Measurements from ENCODE around the gene PRDM11. TPM values are rescaled to one million over a fixed set of nuclear protein-coding genes. Genes with fewer than 3 reads are reported as not detected.

Gene PRDM11
- total RNA-seq, 1 experiment from 2014 or later, result 27.4 TPM

DNA sequence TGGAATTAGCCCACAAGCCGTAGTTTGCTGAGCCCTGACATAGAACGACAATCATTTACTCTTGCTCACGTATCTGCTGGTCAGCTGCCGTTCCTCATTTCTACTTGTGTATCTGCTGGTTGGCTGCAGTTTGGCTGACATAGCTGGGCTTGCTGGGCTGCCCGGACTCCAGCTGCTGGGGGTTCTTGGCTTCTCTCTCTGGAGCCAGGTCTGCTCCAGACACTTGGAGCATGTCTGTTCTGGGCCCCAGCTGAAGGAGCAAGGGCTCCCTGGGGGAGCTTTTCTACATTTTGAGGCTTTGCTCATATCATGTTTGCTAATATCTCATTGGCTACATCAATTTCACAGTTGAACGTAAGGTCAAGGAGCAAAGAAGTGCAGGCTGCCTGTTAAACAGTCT lies 47.3 kb downstream of the PRDM11 start:
- intact Hi-C loops (cut with micrococcal nuclease; ENCODE audit: unreplicated experiment) (no loop called here), in situ Hi-C loops (cut with HindIII; ENCODE audit: low pct_unique_long_range_greater_than_20kb, low sequenced_read_pairs) (no loop called here)
- POLR2A ChIA-PET, result no interaction called here
- CTCF ChIA-PET, result no interaction called here
- no peak for ATAC-seq
- BruUV-seq (replicated peaks), result no TSS peak
- TF ChIP-seq TCF7L2 (IDR thresholded peaks at IDR 0.05; ENCODE audit: low read depth, low read length) (no peak), SIN3A (IDR thresholded peaks at IDR 0.05; ENCODE audit: borderline replicate concordance, insufficient read depth, low read depth, low read length) (no peak), POLR2AphosphoS5 (IDR thresholded peaks at IDR 0.05; ENCODE audit: low read depth, low read length) (no peak)
- TF ChIP-seq, protein P1, sequence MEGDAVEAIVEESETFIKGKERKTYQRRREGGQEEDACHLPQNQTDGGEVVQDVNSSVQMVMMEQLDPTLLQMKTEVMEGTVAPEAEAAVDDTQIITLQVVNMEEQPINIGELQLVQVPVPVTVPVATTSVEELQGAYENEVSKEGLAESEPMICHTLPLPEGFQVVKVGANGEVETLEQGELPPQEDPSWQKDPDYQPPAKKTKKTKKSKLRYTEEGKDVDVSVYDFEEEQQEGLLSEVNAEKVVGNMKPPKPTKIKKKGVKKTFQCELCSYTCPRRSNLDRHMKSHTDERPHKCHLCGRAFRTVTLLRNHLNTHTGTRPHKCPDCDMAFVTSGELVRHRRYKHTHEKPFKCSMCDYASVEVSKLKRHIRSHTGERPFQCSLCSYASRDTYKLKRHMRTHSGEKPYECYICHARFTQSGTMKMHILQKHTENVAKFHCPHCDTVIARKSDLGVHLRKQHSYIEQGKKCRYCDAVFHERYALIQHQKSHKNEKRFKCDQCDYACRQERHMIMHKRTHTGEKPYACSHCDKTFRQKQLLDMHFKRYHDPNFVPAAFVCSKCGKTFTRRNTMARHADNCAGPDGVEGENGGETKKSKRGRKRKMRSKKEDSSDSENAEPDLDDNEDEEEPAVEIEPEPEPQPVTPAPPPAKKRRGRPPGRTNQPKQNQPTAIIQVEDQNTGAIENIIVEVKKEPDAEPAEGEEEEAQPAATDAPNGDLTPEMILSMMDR (IDR thresholded peaks at IDR 0.05), result no peak
- TF ChIP-seq, protein P2, sequence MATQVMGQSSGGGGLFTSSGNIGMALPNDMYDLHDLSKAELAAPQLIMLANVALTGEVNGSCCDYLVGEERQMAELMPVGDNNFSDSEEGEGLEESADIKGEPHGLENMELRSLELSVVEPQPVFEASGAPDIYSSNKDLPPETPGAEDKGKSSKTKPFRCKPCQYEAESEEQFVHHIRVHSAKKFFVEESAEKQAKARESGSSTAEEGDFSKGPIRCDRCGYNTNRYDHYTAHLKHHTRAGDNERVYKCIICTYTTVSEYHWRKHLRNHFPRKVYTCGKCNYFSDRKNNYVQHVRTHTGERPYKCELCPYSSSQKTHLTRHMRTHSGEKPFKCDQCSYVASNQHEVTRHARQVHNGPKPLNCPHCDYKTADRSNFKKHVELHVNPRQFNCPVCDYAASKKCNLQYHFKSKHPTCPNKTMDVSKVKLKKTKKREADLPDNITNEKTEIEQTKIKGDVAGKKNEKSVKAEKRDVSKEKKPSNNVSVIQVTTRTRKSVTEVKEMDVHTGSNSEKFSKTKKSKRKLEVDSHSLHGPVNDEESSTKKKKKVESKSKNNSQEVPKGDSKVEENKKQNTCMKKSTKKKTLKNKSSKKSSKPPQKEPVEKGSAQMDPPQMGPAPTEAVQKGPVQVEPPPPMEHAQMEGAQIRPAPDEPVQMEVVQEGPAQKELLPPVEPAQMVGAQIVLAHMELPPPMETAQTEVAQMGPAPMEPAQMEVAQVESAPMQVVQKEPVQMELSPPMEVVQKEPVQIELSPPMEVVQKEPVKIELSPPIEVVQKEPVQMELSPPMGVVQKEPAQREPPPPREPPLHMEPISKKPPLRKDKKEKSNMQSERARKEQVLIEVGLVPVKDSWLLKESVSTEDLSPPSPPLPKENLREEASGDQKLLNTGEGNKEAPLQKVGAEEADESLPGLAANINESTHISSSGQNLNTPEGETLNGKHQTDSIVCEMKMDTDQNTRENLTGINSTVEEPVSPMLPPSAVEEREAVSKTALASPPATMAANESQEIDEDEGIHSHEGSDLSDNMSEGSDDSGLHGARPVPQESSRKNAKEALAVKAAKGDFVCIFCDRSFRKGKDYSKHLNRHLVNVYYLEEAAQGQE (IDR thresholded peaks at IDR 0.05; ENCODE audit: insufficient read depth in 1 of 2, low read depth in 2 of 2, low read length in 1 of 2), result no peak
- no peaks in the 10 kb centered on the region for H3K36me3 ChIP-seq (ENCODE audit: control insufficient read depth, insufficient read depth, low read length)
- no peak overlapping the region for H3K4me3 ChIP-seq (ENCODE audit: low read depth in 2 of 2, low read length in 2 of 2)
- no peaks in the 10 kb centered on the region for H3K4me1 ChIP-seq (ENCODE audit: control insufficient read depth, insufficient read depth, low read length)
- H3K9me3 ChIP-seq (ENCODE audit: control insufficient read depth, insufficient read depth, low read depth, low read length), result no peaks in the 10 kb centered on the region
- H3K27me3 ChIP-seq (ENCODE audit: control insufficient read depth, insufficient read depth, low read length), result no peaks in the 10 kb centered on the region
- no peak overlapping the region for H3K27ac ChIP-seq (ENCODE audit: low read length)
- no peak for DNase-seq (ENCODE audit: low read depth, low spot score)

DNA sequence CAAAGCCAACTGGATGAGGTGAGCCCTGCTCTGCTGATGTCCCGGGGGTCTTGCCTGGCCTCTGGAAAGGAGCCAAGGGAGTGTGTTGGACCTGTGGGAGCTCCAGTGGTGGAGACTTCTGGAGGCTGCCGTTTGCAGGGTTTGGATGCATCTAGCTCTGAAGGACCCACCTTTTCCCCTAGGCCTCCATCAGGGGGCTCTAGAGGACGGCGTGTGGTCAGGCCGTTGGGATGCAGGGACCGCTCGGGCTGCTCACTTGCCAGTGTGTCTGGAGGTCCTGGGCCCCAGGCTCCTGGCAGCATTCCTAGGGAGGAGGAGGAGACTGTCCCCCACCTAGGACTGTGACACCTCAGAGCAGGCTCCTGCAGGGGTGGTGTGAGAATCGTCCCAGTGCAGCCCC lies 58.3 kb downstream of the PRDM11 start:
- POLR2A ChIA-PET, result no interaction called here
- DNase-seq (ENCODE audit: low read depth, low spot score) (no peak), ATAC-seq (no peak)
- Histone ChIP-seq H3K4me3 (ENCODE audit: low read depth in 2 of 2, low read length in 2 of 2) (no peak overlapping the region), H3K27me3 (ENCODE audit: control insufficient read depth, insufficient read depth, low read length) (no peaks in the 10 kb centered on the region), H3K27ac (ENCODE audit: low read length) (no peak overlapping the region), H3K36me3 (ENCODE audit: control insufficient read depth, insufficient read depth, low read length) (no peaks in the 10 kb centered on the region), H3K9me3 (ENCODE audit: control insufficient read depth, insufficient read depth, low read depth, low read length) (no peaks in the 10 kb centered on the region), H3K4me1 (ENCODE audit: control insufficient read depth, insufficient read depth, low read length) (no peaks in the 10 kb centered on the region)
- BruUV-seq (replicated peaks), result no TSS peak
- in situ Hi-C loops (cut with HindIII; ENCODE audit: low pct_unique_long_range_greater_than_20kb, low sequenced_read_pairs) (no loop called here), intact Hi-C loops (cut with micrococcal nuclease; ENCODE audit: unreplicated experiment) (no loop called here)
- CTCF ChIA-PET, result interaction anchor here (0.6 kb wide), 1 partner anchor 28 kb away, joined by 4 read pairs; no protein-coding TSS in a partner anchor
- TF ChIP-seq SIN3A (IDR thresholded peaks at IDR 0.05; ENCODE audit: borderline replicate concordance, insufficient read depth, low read depth, low read length), result no peak

DNA sequence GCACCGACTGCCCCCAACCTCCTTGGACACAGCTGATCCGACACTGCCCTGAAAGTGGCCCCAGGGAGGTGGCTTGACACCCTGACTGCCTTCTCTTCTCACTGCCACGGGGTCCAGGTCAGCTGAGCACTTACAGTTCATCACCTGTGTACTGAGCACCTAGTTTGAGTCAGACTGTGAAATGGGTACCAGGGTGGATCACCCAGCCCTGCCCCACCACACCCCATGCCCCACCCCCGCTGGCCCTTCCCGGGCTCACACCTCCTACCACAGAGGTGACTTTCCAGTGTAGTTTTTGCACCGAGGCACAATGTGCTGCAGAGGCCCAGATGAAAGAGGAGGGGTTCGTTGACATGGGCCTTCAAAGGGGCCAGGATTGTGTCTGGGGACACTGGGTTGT lies 59.5 kb downstream of the PRDM11 start:
- no peak for DNase-seq (ENCODE audit: low read depth, low spot score)
- no peaks in the 10 kb centered on the region for H3K9me3 ChIP-seq (ENCODE audit: control insufficient read depth, insufficient read depth, low read depth, low read length)
- BruUV-seq (replicated peaks), result no TSS peak
- ATAC-seq, result no peak
- ChIA-PET POLR2A (no interaction called here), CTCF (no interaction called here)
- intact Hi-C loops (cut with micrococcal nuclease; ENCODE audit: unreplicated experiment), result no loop called here
- in situ Hi-C loops (cut with HindIII; ENCODE audit: low pct_unique_long_range_greater_than_20kb, low sequenced_read_pairs), result no loop called here
- TF ChIP-seq TCF7L2 (IDR thresholded peaks at IDR 0.05; ENCODE audit: low read depth, low read length), result no peak
- TF ChIP-seq, protein P2 (IDR thresholded peaks at IDR 0.05; ENCODE audit: insufficient read depth in 1 of 2, low read depth in 2 of 2, low read length in 1 of 2), result no peak
- no peak for TF ChIP-seq POLR2AphosphoS5 (IDR thresholded peaks at IDR 0.05; ENCODE audit: low read depth, low read length)
- no peak for TF ChIP-seq SIN3A (IDR thresholded peaks at IDR 0.05; ENCODE audit: borderline replicate concordance, insufficient read depth, low read depth, low read length)
- TF ChIP-seq, protein P1 (IDR thresholded peaks at IDR 0.05), result no peak
- no peak overlapping the region for H3K27ac ChIP-seq (ENCODE audit: low read length)
- H3K36me3 ChIP-seq (ENCODE audit: control insufficient read depth, insufficient read depth, low read length), result no peaks in the 10 kb centered on the region
- H3K4me1 ChIP-seq (ENCODE audit: control insufficient read depth, insufficient read depth, low read length), result no peaks in the 10 kb centered on the region
- H3K27me3 ChIP-seq (ENCODE audit: control insufficient read depth, insufficient read depth, low read length), result no peaks in the 10 kb centered on the region
- no peak overlapping the region for H3K4me3 ChIP-seq (ENCODE audit: low read depth in 2 of 2, low read length in 2 of 2)
